ENCODE data around the gene NETO2. TPM values are rescaled to one million over a fixed set of nuclear protein-coding genes. Genes with fewer than 3 reads are reported as not detected.

Gene NETO2
- total and polyA plus RNA-seq, 2 donors (not counting 3 experiments of a cell fraction or from before 2014, with no cell fraction given), result 18.4 to 24.8 TPM

DNA sequence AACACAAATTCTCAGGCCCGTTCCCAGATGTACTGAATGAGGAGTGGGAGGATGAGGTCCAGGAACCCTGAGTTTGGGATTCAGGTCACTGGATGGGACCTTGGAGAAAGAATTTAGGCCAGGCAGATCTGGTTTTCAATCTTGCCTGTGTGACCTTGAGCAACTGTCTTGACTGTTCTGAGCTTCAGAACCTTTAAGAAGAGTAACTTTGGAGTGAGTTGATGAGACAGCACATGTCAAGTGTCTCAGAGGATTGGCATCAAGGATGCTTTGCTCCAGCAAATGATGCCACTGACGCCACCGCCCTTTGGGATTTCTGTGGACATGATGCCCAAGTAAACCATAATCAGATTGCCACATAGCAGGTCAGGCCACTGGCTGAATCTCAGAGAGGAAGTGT is 114.0 kb downstream of the NETO2 start:
- H4K20me1 ChIP-seq (replicated peaks; ENCODE audit: control insufficient read depth, extremely low read depth, insufficient read depth, low read length), result no peaks in the 10 kb centered on the region
- no peak overlapping the region for H3K9ac ChIP-seq (replicated peaks; ENCODE audit: extremely low read depth, insufficient read depth, low read length)
- H3K27ac ChIP-seq (ENCODE audit: insufficient read depth, low read depth, low read length), result no peak overlapping the region
- no peak for FAIRE-seq
- no peaks in the 10 kb centered on the region for H3K79me2 ChIP-seq (ENCODE audit: control insufficient read depth, insufficient read depth, low read length)
- H3K4me3 ChIP-seq (replicated peaks in 1 of 3; ENCODE audit: insufficient read depth in 1 of 3, low read depth in 1 of 3, low read length in 3 of 3), result no peak overlapping the region
- ChIA-PET POLR2A (no interaction called here), CTCF (interaction anchor here (1.1 kb wide), 1 partner anchor 43 kb away, joined by 3 read pairs; no protein-coding TSS in a partner anchor)
- TF ChIP-seq MAX (IDR thresholded peaks at IDR 0.05; ENCODE audit: insufficient read depth, insufficient read length), result no peak
- no peak for TF ChIP-seq EZH2 (IDR thresholded peaks at IDR 0.05; ENCODE audit: borderline replicate concordance, low read depth, low read length, severe bottlenecking)
- no peak for TF ChIP-seq POLR2AphosphoS5 (IDR thresholded peaks at IDR 0.05; ENCODE audit: insufficient read depth, low read depth, low read length)
- TF ChIP-seq FOS (IDR thresholded peaks at IDR 0.05; ENCODE audit: borderline replicate concordance, insufficient read depth, low read length), result no peak
- TF ChIP-seq, protein P1, sequence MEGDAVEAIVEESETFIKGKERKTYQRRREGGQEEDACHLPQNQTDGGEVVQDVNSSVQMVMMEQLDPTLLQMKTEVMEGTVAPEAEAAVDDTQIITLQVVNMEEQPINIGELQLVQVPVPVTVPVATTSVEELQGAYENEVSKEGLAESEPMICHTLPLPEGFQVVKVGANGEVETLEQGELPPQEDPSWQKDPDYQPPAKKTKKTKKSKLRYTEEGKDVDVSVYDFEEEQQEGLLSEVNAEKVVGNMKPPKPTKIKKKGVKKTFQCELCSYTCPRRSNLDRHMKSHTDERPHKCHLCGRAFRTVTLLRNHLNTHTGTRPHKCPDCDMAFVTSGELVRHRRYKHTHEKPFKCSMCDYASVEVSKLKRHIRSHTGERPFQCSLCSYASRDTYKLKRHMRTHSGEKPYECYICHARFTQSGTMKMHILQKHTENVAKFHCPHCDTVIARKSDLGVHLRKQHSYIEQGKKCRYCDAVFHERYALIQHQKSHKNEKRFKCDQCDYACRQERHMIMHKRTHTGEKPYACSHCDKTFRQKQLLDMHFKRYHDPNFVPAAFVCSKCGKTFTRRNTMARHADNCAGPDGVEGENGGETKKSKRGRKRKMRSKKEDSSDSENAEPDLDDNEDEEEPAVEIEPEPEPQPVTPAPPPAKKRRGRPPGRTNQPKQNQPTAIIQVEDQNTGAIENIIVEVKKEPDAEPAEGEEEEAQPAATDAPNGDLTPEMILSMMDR (IDR thresholded peaks at IDR 0.05; ENCODE audit: extremely low read depth in 1 of 2, insufficient read depth in 1 of 2, low read depth in 1 of 2, low read length in 2 of 2), result no peak
- TF ChIP-seq JUN (IDR thresholded peaks at IDR 0.05; ENCODE audit: borderline replicate concordance, insufficient read depth, insufficient read length, low read depth), result no peak
- TF ChIP-seq MYC (IDR thresholded peaks at IDR 0.05; ENCODE audit: low read depth, low read length), result no peak
- no peak for TF ChIP-seq POLR2A (IDR thresholded peaks at IDR 0.05; ENCODE audit: low read depth, low read length)
- no peak for TF ChIP-seq GATA2 (IDR thresholded peaks at IDR 0.05; ENCODE audit: insufficient read depth, insufficient read length, low read depth, low read length)
- no peak for DNase-seq (ENCODE audit: low read depth, low spot score)
- dilution Hi-C loops (cut with MboI; ENCODE audit: extremely low pct_ligation_motif_present, low sequenced_read_pairs) (no loop called here), intact Hi-C loops (cut with micrococcal nuclease) (no loop called here)
- H3K9me1 ChIP-seq (replicated peaks; ENCODE audit: control insufficient read depth, extremely low read depth, insufficient read depth, low read length), result no peaks in the 10 kb centered on the region
- no peaks in the 10 kb centered on the region for H3K27me3 ChIP-seq (ENCODE audit: control insufficient read depth in 2 of 2, insufficient read depth in 2 of 2, low read length in 2 of 2)
- no peak overlapping the region for H3K4me2 ChIP-seq (ENCODE audit: insufficient read depth, low read length)
- H3K4me1 ChIP-seq (ENCODE audit: control insufficient read depth, extremely low read depth, insufficient read depth, low read length), result no peaks in the 10 kb centered on the region
- no TSS peak for BruUV-seq (replicated peaks)
- H3K36me3 ChIP-seq (ENCODE audit: control insufficient read depth in 2 of 2, extremely low read depth in 1 of 2, insufficient read depth in 2 of 2, low read length in 2 of 2), result no peaks in the 10 kb centered on the region
- H2AFZ ChIP-seq (ENCODE audit: low read depth, low read length), result no peak overlapping the region
- H3K9me3 ChIP-seq (replicated peaks; ENCODE audit: control insufficient read depth, insufficient read depth, low read length), result no peaks in the 10 kb centered on the region

All from endothelial cell of umbilical vein (primary cell).